ENCODE measurements around the gene SH2D3A.

DNA sequence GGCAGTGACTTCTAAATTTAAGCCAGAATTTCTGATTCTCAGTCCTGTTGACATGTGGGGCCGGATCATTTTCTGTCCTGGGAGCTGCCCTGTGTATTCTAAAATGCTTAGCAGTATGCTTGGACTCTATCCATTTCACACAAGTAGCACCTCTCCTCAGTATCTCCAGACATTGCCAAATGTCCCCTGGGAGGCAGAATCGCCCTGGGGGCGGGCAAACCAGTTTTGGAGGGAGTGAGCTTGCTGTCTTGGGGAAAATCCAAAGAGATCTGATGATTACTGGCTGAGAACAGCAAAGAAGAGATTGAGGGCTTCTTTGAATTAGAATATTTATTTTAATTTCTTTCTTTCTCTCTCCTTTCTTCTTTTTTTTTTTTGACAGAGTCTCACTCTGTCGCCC, 21.7 kb upstream of the SH2D3A start:
- TF ChIP-seq CTCF (IDR thresholded peaks at IDR 0.05; ENCODE audit: control extremely low read depth in 1 of 3, insufficient read depth in 1 of 3, low read depth in 1 of 3, low read length in 3 of 3) (no peak), YY1 (IDR thresholded peaks at IDR 0.05; ENCODE audit: low read depth, low read length) (no peak), RFX5 (IDR thresholded peaks at IDR 0.05; ENCODE audit: borderline replicate concordance, low read depth, low read length) (no peak), POLR2A (IDR thresholded peaks at IDR 0.05; ENCODE audit: control extremely low read depth in 1 of 2, low read depth in 2 of 2, low read length in 2 of 2) (no peak), GABPA (IDR thresholded peaks at IDR 0.05; ENCODE audit: borderline replicate concordance, insufficient read depth, low read length) (no peak), FOSL1 (IDR thresholded peaks at IDR 0.05; ENCODE audit: insufficient read depth, low read depth, low read length) (no peak), EP300 (IDR thresholded peaks at IDR 0.05; ENCODE audit: borderline replicate concordance in 1 of 2, low read depth in 2 of 2, low read length in 2 of 2) (no peak), TBP (IDR thresholded peaks at IDR 0.05; ENCODE audit: low read depth, low read length) (no peak), SP1 (IDR thresholded peaks at IDR 0.05; ENCODE audit: low read depth, low read length) (no peak), HDAC2 (IDR thresholded peaks at IDR 0.05; ENCODE audit: borderline replicate concordance in 1 of 2, low read depth in 2 of 2, low read length in 2 of 2) (no peak), RBBP5 (IDR thresholded peaks at IDR 0.05; ENCODE audit: borderline replicate concordance, low read depth, low read length) (no peak)
- TF ChIP-seq, protein P1, sequence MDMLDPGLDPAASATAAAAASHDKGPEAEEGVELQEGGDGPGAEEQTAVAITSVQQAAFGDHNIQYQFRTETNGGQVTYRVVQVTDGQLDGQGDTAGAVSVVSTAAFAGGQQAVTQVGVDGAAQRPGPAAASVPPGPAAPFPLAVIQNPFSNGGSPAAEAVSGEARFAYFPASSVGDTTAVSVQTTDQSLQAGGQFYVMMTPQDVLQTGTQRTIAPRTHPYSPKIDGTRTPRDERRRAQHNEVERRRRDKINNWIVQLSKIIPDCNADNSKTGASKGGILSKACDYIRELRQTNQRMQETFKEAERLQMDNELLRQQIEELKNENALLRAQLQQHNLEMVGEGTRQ (IDR thresholded peaks at IDR 0.05; ENCODE audit: low read length), result no peak
- TF ChIP-seq, protein P2, sequence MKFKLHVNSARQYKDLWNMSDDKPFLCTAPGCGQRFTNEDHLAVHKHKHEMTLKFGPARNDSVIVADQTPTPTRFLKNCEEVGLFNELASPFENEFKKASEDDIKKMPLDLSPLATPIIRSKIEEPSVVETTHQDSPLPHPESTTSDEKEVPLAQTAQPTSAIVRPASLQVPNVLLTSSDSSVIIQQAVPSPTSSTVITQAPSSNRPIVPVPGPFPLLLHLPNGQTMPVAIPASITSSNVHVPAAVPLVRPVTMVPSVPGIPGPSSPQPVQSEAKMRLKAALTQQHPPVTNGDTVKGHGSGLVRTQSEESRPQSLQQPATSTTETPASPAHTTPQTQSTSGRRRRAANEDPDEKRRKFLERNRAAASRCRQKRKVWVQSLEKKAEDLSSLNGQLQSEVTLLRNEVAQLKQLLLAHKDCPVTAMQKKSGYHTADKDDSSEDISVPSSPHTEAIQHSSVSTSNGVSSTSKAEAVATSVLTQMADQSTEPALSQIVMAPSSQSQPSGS (IDR thresholded peaks at IDR 0.05; ENCODE audit: low read length), result no peak

All from H1 (cell line).